Stimulated activated CD4-positive, alpha-beta T cell treated with anti-CD3 and anti-CD28 coated beads, TNF-alpha, amount 100 ng/mL, for 48 hours (primary cell): ENCODE data around the gene PNCK.
"Not testable (repeated sequence)": the region's sequence is repeated elsewhere in the genome, so short reads cannot be mapped to it uniquely, and the experiment has no call there.

Source experiments
- DNase-seq, 3 donors: peaks; one replicate each; pipeline ENCODE4 v3.0.0-alpha.2; 2020; ENCODE audit warnings: low read depth in 3 of 3

Gene PNCK

GRCh38 chrX:153685751-153686696 is 12.4 kb upstream of the PNCK start:
- DNase-seq: no peak

- DNase-seq: no peak
Measured at GRCh38 chrX:153685156-153685536, 11.5 kb upstream of the PNCK start.

- no peak for DNase-seq
Measured at GRCh38 chrX:153684467-153685155, 11.0 kb upstream of the PNCK start.

GRCh38 chrX:153683486-153683885 is 9.9 kb upstream of the PNCK start:
- not testable (repeated sequence) for DNase-seq

GRCh38 chrX:153681175-153681574 is 7.6 kb upstream of the PNCK start:
- DNase-seq: no peak

- no peak for DNase-seq
Measured at GRCh38 chrX:153674219-153674851, 722 bp upstream of the PNCK start.

- DNase-seq: no peak
Measured at GRCh38 chrX:153672531-153673427, 834 bp downstream of the PNCK start.

GRCh38 chrX:153671589-153672530 is 1.8 kb downstream of the PNCK start:
- DNase-seq: no peak

GRCh38 chrX:153670748-153671588 is 2.6 kb downstream of the PNCK start:
- DNase-seq: no peak

- no peak for DNase-seq
Measured at GRCh38 chrX:153669901-153670731, 3.5 kb downstream of the PNCK start.

- DNase-seq: peak in 1 of 3 donors; percentile 41
Measured at GRCh38 chrX:153669174-153669890, 4.3 kb downstream of the PNCK start.

- no peak for DNase-seq
Measured at GRCh38 chrX:153668423-153669173, 5.0 kb downstream of the PNCK start.

- DNase-seq: peak; percentile 65 to 67 (median 67)
Measured at GRCh38 chrX:153667956-153668396, 5.6 kb downstream of the PNCK start.

GRCh38 chrX:153667281-153667955 is 6.2 kb downstream of the PNCK start:
- DNase-seq: no peak

GRCh38 chrX:153665726-153666306 is 7.8 kb downstream of the PNCK start:
- DNase-seq: no peak

- DNase-seq: peak; percentile 13 to 50 (median 27)
Measured at GRCh38 chrX:153662266-153662665, 11.3 kb downstream of the PNCK start.
